Chondrocyte (in vitro differentiated cells): ENCODE data around the gene TBC1D24. TPM values are rescaled to one million over a fixed set of nuclear protein-coding genes. Genes with fewer than 3 reads are reported as not detected.

Source experiments
- DNase-seq: peaks from one replicate; pipeline ENCODE4 v3.0.0; 2021; ENCODE audit warnings: mixed read lengths, low spot score
- H3K27ac Mint-ChIP-seq: one replicate; pipeline ENCODE4 v1.8.0; 2021; ENCODE audit warnings: mild to moderate bottlenecking, moderate library complexity, mixed read lengths; ENCODE audit not compliant: unreplicated experiment
- H3K27me3 Mint-ChIP-seq: 2 replicates; pipeline ENCODE4 v1.8.0; 2021; ENCODE audit warnings: low read depth, mixed read lengths
- H3K36me3 Mint-ChIP-seq: 2 replicates; pipeline ENCODE4 v1.8.0; 2021; ENCODE audit warnings: low read depth, mixed read lengths
- H3K4me1 Mint-ChIP-seq: 2 replicates; pipeline ENCODE4 v1.8.0; 2021; ENCODE audit warnings: low read depth, mild to moderate bottlenecking, mixed read lengths
- H3K4me3 Mint-ChIP-seq: one replicate; pipeline ENCODE4 v1.8.0; 2021; ENCODE audit warnings: mild to moderate bottlenecking, moderate library complexity, mixed read lengths; ENCODE audit not compliant: unreplicated experiment
- H3K9me3 Mint-ChIP-seq: 2 replicates; pipeline ENCODE4 v1.8.0; 2021; ENCODE audit warnings: low read depth, mixed read lengths
- CTCF ChIP-seq: fragments of 200-600 bp; sonication (generic); IDR thresholded peaks from 2 replicates; pipeline ENCODE4 v1.5.0; 2021; ENCODE audit warnings: antibody characterized with exemption, mild to moderate bottlenecking, moderate library complexity
- total RNA-seq: library from RNA; stranded (reverse); gene quantifications from 3 replicates; pipeline ENCODE4 v1.2.1, GENCODE V29; 2021

Gene TBC1D24
- total RNA-seq, 1 donor from 2014 or later = 17.9 TPM

DNA sequence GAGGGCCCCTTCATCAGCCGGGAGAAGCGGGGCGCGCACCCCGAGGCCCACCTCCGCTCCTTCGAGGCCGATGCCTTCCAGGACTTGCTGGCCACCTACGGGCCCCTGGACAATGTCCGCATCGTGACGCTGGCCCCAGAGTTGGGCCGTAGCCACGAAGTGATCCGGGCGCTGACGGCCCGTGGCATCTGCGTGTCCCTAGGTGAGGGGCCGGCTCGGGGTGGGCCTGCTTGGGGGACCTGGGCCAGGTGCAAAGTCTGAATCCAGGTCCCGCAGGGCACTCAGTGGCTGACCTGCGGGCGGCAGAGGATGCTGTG lies 52.8 kb downstream of the TBC1D24 start:
- H3K9me3 Mint-ChIP-seq = no peaks in the 10 kb centered on the region
- no peak for TF ChIP-seq CTCF
- peaks cover 6% of the 10 kb centered on the region for H3K36me3 Mint-ChIP-seq
- H3K27me3 Mint-ChIP-seq = no peaks in the 10 kb centered on the region
- no peak overlapping the region for H3K27ac Mint-ChIP-seq
- peaks cover 12% of the 10 kb centered on the region for H3K4me1 Mint-ChIP-seq
- no peak overlapping the region for H3K4me3 Mint-ChIP-seq
- no peak for DNase-seq

DNA sequence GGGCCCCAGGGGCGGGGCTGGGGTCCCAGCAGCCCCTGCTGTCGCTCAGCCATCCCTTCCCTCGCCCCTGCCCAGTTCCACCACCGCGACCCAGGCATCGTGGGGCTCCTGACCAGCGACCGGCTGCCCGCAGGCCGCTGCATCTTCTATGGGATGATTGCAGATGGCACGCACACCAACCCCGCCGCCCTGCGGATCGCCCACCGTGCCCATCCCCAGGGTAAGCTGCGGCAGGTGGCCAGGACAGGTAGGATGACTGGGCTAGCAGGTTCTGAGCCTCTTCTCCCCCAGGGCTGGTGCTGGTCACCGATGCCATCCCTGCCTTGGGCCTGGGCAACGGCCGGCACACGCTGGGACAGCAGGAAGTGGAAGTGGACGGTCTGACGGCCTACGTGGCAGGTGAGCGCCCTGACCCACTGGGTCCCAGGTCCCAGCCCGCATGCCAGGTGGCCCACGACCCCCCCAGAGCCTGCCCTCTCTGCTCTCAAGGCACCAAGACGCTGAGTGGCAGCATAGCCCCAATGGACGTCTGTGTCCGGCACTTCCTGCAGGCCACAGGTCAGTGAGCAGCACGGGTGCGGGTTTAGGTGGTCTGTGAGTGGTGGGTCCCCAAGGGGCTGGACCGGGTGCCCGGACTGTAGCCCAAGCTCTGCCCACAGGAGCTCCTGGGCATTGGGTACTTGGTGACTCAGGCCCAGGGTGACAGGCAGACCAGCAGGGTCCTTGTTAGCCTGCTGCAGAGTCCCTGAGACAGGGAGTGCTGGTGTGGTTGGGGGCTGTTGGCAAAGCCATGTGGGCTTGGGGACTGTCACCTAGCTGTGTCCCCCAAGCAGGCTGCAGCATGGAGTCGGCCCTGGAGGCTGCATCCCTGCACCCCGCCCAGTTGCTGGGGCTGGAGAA lies 53.5 kb downstream of the TBC1D24 start:
- no peak for TF ChIP-seq CTCF
- Mint-ChIP-seq H3K27me3 (no peaks in the 10 kb centered on the region), H3K4me1 (peaks cover 15% of the 10 kb centered on the region), H3K9me3 (no peaks in the 10 kb centered on the region), H3K4me3 (no peak overlapping the region), H3K27ac (no peak overlapping the region), H3K36me3 (peaks cover 6% of the 10 kb centered on the region)
- DNase-seq = peak; percentile 84

DNA sequence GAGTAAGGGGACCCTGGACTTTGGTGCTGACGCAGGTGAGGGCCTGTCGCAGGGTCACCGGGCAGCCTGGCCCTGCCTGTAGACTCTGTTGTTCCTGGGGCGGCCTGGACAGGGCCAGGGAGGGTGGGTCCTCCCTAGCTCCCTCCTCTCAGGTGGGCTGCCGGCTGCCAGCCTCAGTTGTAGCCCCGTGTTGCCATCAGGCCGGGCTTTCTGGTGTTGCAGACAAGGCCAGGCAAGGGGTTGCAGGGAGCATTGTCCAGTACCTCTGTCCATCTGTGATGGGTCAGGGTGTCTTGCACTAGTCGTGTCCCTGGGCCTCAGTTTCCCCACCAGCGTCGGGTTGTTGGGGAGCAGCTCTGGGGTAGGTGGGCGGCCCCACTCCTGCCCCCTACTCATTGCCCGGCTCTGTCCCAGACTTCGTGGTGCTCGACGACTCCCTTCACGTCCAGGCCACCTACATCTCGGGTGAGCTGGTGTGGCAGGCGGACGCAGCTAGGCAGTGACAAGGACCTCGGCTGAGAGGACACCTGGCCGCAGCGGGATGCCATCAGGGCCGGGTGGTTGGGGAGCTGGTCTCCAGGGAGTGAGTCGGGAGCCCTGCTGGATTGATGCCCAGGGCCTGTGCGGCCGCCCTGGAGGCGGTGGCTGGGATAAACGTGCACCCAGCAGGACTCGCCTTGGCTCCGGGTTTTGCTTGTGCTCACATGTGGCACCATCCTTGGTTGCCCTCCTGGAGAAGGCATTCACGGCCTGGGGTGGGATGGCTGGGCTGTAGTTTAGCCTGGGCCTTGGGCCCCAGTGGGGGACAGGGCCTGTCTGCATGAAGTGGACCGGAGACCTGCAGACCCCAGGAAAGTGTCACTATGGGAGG lies 54.4 kb downstream of the TBC1D24 start:
- no peak for DNase-seq
- Mint-ChIP-seq H3K9me3 (no peaks in the 10 kb centered on the region), H3K4me3 (no peak overlapping the region), H3K27me3 (no peaks in the 10 kb centered on the region), H3K36me3 (peaks cover 2% of the 10 kb centered on the region), H3K27ac (no peak overlapping the region), H3K4me1 (peaks cover 15% of the 10 kb centered on the region)
- TF ChIP-seq CTCF = peak; percentile 19

GRCh38 chr16:2529961-2530628 lies 55.2 kb downstream of the TBC1D24 start:
- no peaks in the 10 kb centered on the region for H3K36me3 Mint-ChIP-seq
- TF ChIP-seq CTCF = no peak
- no peaks in the 10 kb centered on the region for H3K9me3 Mint-ChIP-seq
- H3K4me3 Mint-ChIP-seq = no peak overlapping the region
- H3K27ac Mint-ChIP-seq = peak overlapping the region; percentile 49
- no peak for DNase-seq
- H3K4me1 Mint-ChIP-seq = peaks cover 15% of the 10 kb centered on the region
- H3K27me3 Mint-ChIP-seq = no peaks in the 10 kb centered on the region
